ENCODE data around the gene GRM8. TPM values are rescaled to one million over a fixed set of nuclear protein-coding genes. Genes with fewer than 3 reads are reported as not detected.

Gene GRM8
- polyA plus RNA-seq, 4 donors: 1.1 to 11.4 (median 8.5) TPM

GRCh38 chr7:127233630-127234029, 19.1 kb downstream of the GRM8 start:
- DNase-seq (ENCODE audit: low read depth in 4 of 4, low spot score in 3 of 4): no peak

GRCh38 chr7:127231415-127231814, 21.3 kb downstream of the GRM8 start:
- no peak for DNase-seq (ENCODE audit: low read depth in 4 of 4, low spot score in 3 of 4)

- DNase-seq (ENCODE audit: low read depth in 4 of 4, low spot score in 3 of 4): no peak
Measured at GRCh38 chr7:127230192-127230925, 22.4 kb downstream of the GRM8 start.

- DNase-seq (ENCODE audit: low read depth in 4 of 4, low spot score in 3 of 4): no peak
Measured at GRCh38 chr7:127226685-127227374, 25.9 kb downstream of the GRM8 start.

GRCh38 chr7:127221731-127222130, 31.0 kb downstream of the GRM8 start:
- no peak for DNase-seq (ENCODE audit: low read depth in 4 of 4, low spot score in 3 of 4)

GRCh38 chr7:127214956-127215718, 37.6 kb downstream of the GRM8 start:
- no peak for DNase-seq (ENCODE audit: low read depth in 4 of 4, low spot score in 3 of 4)

GRCh38 chr7:127209886-127210285, 42.9 kb downstream of the GRM8 start:
- DNase-seq (ENCODE audit: low read depth in 4 of 4, low spot score in 3 of 4): no peak

GRCh38 chr7:127208860-127209259, 43.9 kb downstream of the GRM8 start:
- no peak for DNase-seq (ENCODE audit: low read depth in 4 of 4, low spot score in 3 of 4)

GRCh38 chr7:127208351-127208750, 44.4 kb downstream of the GRM8 start:
- no peak for DNase-seq (ENCODE audit: low read depth in 4 of 4, low spot score in 3 of 4)

- no peak for DNase-seq (ENCODE audit: low read depth in 4 of 4, low spot score in 3 of 4)
Measured at GRCh38 chr7:127207806-127208205, 44.9 kb downstream of the GRM8 start.

- no peak for DNase-seq (ENCODE audit: low read depth in 4 of 4, low spot score in 3 of 4)
Measured at GRCh38 chr7:127207230-127207629, 45.5 kb downstream of the GRM8 start.

GRCh38 chr7:127194571-127194970, 58.2 kb downstream of the GRM8 start:
- peak in 2 of 4 donors; percentile 12 to 17 for DNase-seq (ENCODE audit: low read depth in 4 of 4, low spot score in 3 of 4)

GRCh38 chr7:127189886-127190285, 62.9 kb downstream of the GRM8 start:
- no peak for DNase-seq (ENCODE audit: low read depth in 4 of 4, low spot score in 3 of 4)

- no peak for DNase-seq (ENCODE audit: low read depth in 4 of 4, low spot score in 3 of 4)
Measured at GRCh38 chr7:127189074-127189473, 63.7 kb downstream of the GRM8 start.

GRCh38 chr7:127187740-127188139, 65.0 kb downstream of the GRM8 start:
- no peak for DNase-seq (ENCODE audit: low read depth in 4 of 4, low spot score in 3 of 4)

GRCh38 chr7:127186686-127187085, 66.1 kb downstream of the GRM8 start:
- DNase-seq (ENCODE audit: low read depth in 4 of 4, low spot score in 3 of 4): no peak

- no peak for DNase-seq (ENCODE audit: low read depth in 4 of 4, low spot score in 3 of 4)
Measured at GRCh38 chr7:127177156-127177555, 75.6 kb downstream of the GRM8 start.

GRCh38 chr7:127162366-127162765, 90.4 kb downstream of the GRM8 start:
- no peak for DNase-seq (ENCODE audit: low read depth in 4 of 4, low spot score in 3 of 4)

- DNase-seq (ENCODE audit: low read depth in 4 of 4, low spot score in 3 of 4): no peak
Measured at GRCh38 chr7:127158659-127159058, 94.1 kb downstream of the GRM8 start.

GRCh38 chr7:127154958-127155357, 97.8 kb downstream of the GRM8 start:
- no peak for DNase-seq (ENCODE audit: low read depth in 4 of 4, low spot score in 3 of 4)

- no peak for DNase-seq (ENCODE audit: low read depth in 4 of 4, low spot score in 3 of 4)
Measured at GRCh38 chr7:127154101-127154500, 98.6 kb downstream of the GRM8 start.

GRCh38 chr7:127153315-127153714, 99.4 kb downstream of the GRM8 start:
- DNase-seq (ENCODE audit: low read depth in 4 of 4, low spot score in 3 of 4): no peak
